ENCODE measurements around the gene ASRGL1. TPM values are rescaled to one million over a fixed set of nuclear protein-coding genes. Genes with fewer than 3 reads are reported as not detected.

Gene ASRGL1
- total RNA-seq, 1 donor from 2014 or later = 55.7 TPM

DNA sequence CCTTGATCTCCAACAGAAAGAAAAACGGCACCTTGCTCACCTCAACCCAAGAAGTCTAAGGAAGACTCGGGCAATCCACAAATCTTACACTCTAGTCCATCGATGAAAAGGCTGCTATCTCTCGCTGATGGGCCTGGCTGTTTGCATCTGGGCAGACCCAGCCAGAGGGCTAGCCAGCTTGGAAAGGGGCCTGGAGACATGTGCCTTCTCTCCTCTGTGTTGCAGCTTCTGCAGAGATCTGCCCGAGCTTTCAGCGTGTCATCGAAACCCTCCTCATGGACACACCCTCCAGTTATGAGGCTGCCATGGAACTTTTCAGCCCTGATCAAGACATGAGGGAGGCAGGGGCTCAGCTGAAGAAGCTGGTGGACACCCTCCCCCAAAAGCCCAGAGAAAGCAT is 84.7 kb downstream of the ASRGL1 start:
- peaks cover 4% of the 10 kb centered on the region for H3K27me3 Mint-ChIP-seq (ENCODE audit: unreplicated experiment)
- no peak overlapping the region for H3K4me3 Mint-ChIP-seq (ENCODE audit: unreplicated experiment)
- peaks cover 8% of the 10 kb centered on the region for H3K36me3 Mint-ChIP-seq (ENCODE audit: unreplicated experiment)
- H3K4me1 Mint-ChIP-seq (ENCODE audit: low read depth, unreplicated experiment) = no peaks in the 10 kb centered on the region
- no peaks in the 10 kb centered on the region for H3K9me3 Mint-ChIP-seq (ENCODE audit: unreplicated experiment)
- TF ChIP-seq, protein P1, sequence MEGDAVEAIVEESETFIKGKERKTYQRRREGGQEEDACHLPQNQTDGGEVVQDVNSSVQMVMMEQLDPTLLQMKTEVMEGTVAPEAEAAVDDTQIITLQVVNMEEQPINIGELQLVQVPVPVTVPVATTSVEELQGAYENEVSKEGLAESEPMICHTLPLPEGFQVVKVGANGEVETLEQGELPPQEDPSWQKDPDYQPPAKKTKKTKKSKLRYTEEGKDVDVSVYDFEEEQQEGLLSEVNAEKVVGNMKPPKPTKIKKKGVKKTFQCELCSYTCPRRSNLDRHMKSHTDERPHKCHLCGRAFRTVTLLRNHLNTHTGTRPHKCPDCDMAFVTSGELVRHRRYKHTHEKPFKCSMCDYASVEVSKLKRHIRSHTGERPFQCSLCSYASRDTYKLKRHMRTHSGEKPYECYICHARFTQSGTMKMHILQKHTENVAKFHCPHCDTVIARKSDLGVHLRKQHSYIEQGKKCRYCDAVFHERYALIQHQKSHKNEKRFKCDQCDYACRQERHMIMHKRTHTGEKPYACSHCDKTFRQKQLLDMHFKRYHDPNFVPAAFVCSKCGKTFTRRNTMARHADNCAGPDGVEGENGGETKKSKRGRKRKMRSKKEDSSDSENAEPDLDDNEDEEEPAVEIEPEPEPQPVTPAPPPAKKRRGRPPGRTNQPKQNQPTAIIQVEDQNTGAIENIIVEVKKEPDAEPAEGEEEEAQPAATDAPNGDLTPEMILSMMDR (IDR thresholded peaks at IDR 0.05; ENCODE audit: partially characterized antibody, unreplicated experiment) = no peak
- no peak for DNase-seq
- H3K27ac Mint-ChIP-seq (ENCODE audit: unreplicated experiment) = no peak overlapping the region

DNA sequence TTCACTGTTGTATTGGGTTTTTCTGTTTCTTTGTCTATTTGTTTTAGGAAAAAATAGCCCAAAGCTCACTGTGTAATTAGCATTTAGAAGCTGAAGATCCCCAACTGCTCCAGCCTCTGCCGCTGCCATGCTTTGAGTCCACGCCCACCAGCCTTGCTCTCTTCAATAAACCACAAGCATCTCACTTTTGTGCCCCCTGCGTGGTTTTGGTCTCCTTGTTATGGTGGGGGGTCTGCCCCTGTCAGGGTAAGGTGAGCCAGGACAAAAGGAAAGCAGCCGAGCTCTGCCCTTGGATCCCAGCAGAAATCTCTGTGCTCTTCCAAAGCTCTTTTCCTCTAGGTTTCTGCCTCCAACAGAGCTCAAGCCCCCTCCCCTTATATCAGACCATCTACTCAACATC is 85.8 kb downstream of the ASRGL1 start:
- H3K4me1 Mint-ChIP-seq (ENCODE audit: low read depth, unreplicated experiment) = no peaks in the 10 kb centered on the region
- TF ChIP-seq, protein P1 (IDR thresholded peaks at IDR 0.05; ENCODE audit: partially characterized antibody, unreplicated experiment) = no peak
- H3K27ac Mint-ChIP-seq (ENCODE audit: unreplicated experiment) = no peak overlapping the region
- DNase-seq = no peak
- H3K9me3 Mint-ChIP-seq (ENCODE audit: unreplicated experiment) = no peaks in the 10 kb centered on the region
- H3K27me3 Mint-ChIP-seq (ENCODE audit: unreplicated experiment) = peaks cover 4% of the 10 kb centered on the region
- peaks cover 2% of the 10 kb centered on the region for H3K36me3 Mint-ChIP-seq (ENCODE audit: unreplicated experiment)
- H3K4me3 Mint-ChIP-seq (ENCODE audit: unreplicated experiment) = peak overlapping the region; percentile 23

DNA sequence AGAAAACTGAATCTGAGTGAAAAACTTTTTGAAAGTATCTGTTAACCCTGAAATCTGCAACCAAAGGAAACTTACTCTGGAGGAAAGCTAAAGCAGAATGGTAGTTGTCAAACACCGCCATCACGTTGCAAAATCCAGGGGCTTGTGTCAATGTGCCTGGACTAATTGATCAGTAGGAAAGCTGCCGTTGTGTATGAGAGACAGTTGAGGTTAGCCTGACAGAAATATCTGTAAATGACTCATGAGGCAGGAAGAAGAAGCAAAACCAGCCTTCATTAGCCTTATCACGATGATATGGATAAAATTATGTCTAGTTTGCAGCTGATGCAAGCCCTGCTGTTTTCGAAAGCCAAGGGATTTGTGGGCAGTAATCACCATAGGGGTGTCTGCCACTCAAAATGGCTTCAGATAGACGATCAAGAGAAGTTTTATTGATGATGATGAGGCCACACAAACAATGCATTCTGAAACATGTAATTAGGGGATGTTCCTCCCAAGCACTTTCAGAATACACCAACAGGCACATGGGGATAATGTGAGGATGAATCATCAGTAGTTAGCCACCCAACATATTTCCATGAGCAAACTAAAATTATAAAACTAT is 90.5 kb downstream of the ASRGL1 start:
- Mint-ChIP-seq H3K27ac (ENCODE audit: unreplicated experiment) (no peak overlapping the region), H3K36me3 (ENCODE audit: unreplicated experiment) (peaks cover 7% of the 10 kb centered on the region), H3K4me1 (ENCODE audit: low read depth, unreplicated experiment) (no peaks in the 10 kb centered on the region), H3K4me3 (ENCODE audit: unreplicated experiment) (no peak overlapping the region), H3K9me3 (ENCODE audit: unreplicated experiment) (peaks cover 2% of the 10 kb centered on the region), H3K27me3 (ENCODE audit: unreplicated experiment) (peaks cover 4% of the 10 kb centered on the region)
- no peak for DNase-seq
- TF ChIP-seq, protein P1 (IDR thresholded peaks at IDR 0.05; ENCODE audit: partially characterized antibody, unreplicated experiment) = no peak

DNA sequence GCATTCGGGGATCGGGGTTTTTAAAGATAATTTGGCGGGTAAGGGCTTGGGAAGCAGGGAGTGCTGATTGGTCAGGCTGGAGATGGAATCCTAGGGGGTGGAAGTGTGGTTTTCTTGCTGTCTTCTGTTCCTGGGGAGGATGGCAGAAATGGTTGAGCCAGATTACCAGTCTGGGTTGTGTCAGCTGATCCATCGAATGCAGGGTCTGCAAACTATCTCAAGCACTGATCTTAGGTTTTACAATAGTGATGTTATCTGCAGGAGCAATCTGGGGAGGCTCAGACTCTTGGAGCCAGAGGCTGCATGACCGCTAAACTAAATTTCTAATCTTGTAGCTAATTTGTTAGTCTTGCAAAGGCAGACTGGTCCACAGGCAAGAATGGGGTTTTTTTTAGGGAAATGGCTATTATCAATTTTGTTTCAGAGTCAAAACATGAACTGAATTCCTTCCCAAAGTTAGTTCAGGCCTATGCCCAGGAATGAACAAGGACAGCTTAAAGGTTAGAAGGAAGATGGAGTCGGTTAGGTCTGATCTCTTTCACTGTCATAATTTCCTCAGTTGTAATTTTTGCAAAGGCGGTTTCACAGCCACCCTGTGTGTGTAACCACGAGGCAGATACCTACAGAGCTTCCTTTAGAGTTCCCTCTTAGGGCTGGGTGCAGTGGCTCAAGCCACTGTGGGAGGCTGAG is 91.8 kb downstream of the ASRGL1 start:
- H3K27ac Mint-ChIP-seq (ENCODE audit: unreplicated experiment) = no peak overlapping the region
- peaks cover 4% of the 10 kb centered on the region for H3K27me3 Mint-ChIP-seq (ENCODE audit: unreplicated experiment)
- H3K36me3 Mint-ChIP-seq (ENCODE audit: unreplicated experiment) = peaks cover 7% of the 10 kb centered on the region
- DNase-seq = no peak
- peaks cover 2% of the 10 kb centered on the region for H3K9me3 Mint-ChIP-seq (ENCODE audit: unreplicated experiment)
- H3K4me3 Mint-ChIP-seq (ENCODE audit: unreplicated experiment) = no peak overlapping the region
- peaks cover 4% of the 10 kb centered on the region for H3K4me1 Mint-ChIP-seq (ENCODE audit: low read depth, unreplicated experiment)
- TF ChIP-seq, protein P1 (IDR thresholded peaks at IDR 0.05; ENCODE audit: partially characterized antibody, unreplicated experiment) = no peak

DNA sequence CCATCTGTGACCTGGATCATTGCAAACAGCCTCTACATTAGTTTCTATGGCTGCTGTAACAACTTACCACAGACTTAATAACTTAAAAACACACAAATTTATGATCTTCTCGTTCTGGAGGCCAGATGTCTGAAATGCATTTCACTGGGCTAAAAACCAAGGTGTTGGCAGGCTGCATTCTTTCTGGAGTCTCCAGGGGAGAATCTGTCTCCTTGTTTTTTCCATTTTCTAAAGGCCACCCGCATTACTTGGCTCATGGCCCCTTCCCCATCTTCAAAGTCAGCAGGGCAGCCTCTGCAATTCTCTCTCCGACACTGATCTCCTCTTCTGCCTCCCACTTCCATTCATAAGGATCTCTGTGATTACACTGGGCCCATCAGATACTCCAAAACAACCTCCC is 93.2 kb downstream of the ASRGL1 start:
- Mint-ChIP-seq H3K9me3 (ENCODE audit: unreplicated experiment) (peaks cover 2% of the 10 kb centered on the region), H3K27ac (ENCODE audit: unreplicated experiment) (no peak overlapping the region)

More for the DNA sequence above, 93.2 kb downstream of the ASRGL1 start:
- Mint-ChIP-seq H3K36me3 (ENCODE audit: unreplicated experiment) (peaks cover 7% of the 10 kb centered on the region), H3K4me1 (ENCODE audit: low read depth, unreplicated experiment) (peaks cover 7% of the 10 kb centered on the region), H3K4me3 (ENCODE audit: unreplicated experiment) (no peak overlapping the region), H3K27me3 (ENCODE audit: unreplicated experiment) (peaks cover 7% of the 10 kb centered on the region)
- TF ChIP-seq, protein P1 (IDR thresholded peaks at IDR 0.05; ENCODE audit: partially characterized antibody, unreplicated experiment) = no peak
- DNase-seq = no peak
